Muscle of leg (tissue), 11 donors: ENCODE results near the gene CACNA1H. TPM values are rescaled to one million over a fixed set of nuclear protein-coding genes. Genes with fewer than 3 reads are reported as not detected.
A peak's percentile ranks its signal among the peaks of the same experiment; 100 is the strongest.

ENCODE experiments used
- DNase-seq: peaks from one replicate; pipeline ENCODE4 v3.0.0; 2013
- H3K27ac ChIP-seq: one replicate; pipeline ENCODE4 v1.5.1; 2013; ENCODE audit warnings: mild to moderate bottlenecking, low read length, control low read depth
- H3K27me3 ChIP-seq: one replicate; pipeline ENCODE4 v1.6.1; 2013; ENCODE audit warnings: low read length; ENCODE audit not compliant: control insufficient read depth, insufficient read depth
- H3K36me3 ChIP-seq: one replicate; pipeline ENCODE4 v1.6.1; 2013; ENCODE audit warnings: low read length; ENCODE audit not compliant: control insufficient read depth, insufficient read depth
- H3K4me1 ChIP-seq: one replicate; pipeline ENCODE4 v1.6.1; 2013; ENCODE audit warnings: low read length; ENCODE audit not compliant: control insufficient read depth, insufficient read depth
- H3K4me3 ChIP-seq: one replicate; pipeline ENCODE4 v1.5.1; 2013; ENCODE audit warnings: low read length, control low read depth
- H3K9me3 ChIP-seq: replicated peaks from 2 replicates; pipeline ENCODE4 v1.6.1; 2013; ENCODE audit warnings: low read depth, low read length; ENCODE audit not compliant: control insufficient read depth
- WGBS: methylation state at CpG from one replicate; pipeline ENCODE4 v1.1.5; 2013; ENCODE audit warnings: missing lambda C conversion rate; ENCODE audit not compliant: insufficient coverage; 5-methylcytosine and 5-hydroxymethylcytosine counted together
- polyA plus RNA-seq, 8 donors: library from polyadenylated mRNA; unstranded; fragments of 120-200 nt; gene quantifications; one replicate each; pipeline versions ENCODE4 v1.2.1 to v1.2.3, GENCODE V29; 2013; ENCODE audit warnings: inconsistent platforms in 1 of 8, low replicate concordance in 1 of 8; ENCODE audit not compliant: insufficient read length in 8 of 8, insufficient read depth in 1 of 8
- total RNA-seq: library from RNA; stranded (reverse); fragments of 120-200 nt; gene quantifications from one replicate; pipeline ENCODE4 v1.2.4, GENCODE V29; 2013

Gene CACNA1H
- total and polyA plus RNA-seq, 9 donors, result 20.7 to 56.0 (median 39.5) TPM

- Histone ChIP-seq H3K27me3 (peaks cover 3% of the 10 kb centered on the region), H3K4me1 (peaks cover 30% of the 10 kb centered on the region), H3K9me3 (no peaks in the 10 kb centered on the region), H3K36me3 (no peaks in the 10 kb centered on the region), H3K4me3 (no peak overlapping the region), H3K27ac (no peak overlapping the region)
- WGBS, result 74% methylated on average over 13 of the region's 14 CpGs
- no peak for DNase-seq
These were observed 21.0 kb downstream of the CACNA1H start for GRCh38 chr16:1173788-1174451.

- peaks cover 28% of the 10 kb centered on the region for H3K4me1 ChIP-seq
- 67% methylated on average over 31 of the region's 38 CpGs for WGBS
- H3K9me3 ChIP-seq, result no peaks in the 10 kb centered on the region
- H3K27ac ChIP-seq, result no peak overlapping the region
- H3K36me3 ChIP-seq, result no peaks in the 10 kb centered on the region
- H3K27me3 ChIP-seq, result peaks cover 3% of the 10 kb centered on the region
- no peak overlapping the region for H3K4me3 ChIP-seq
- DNase-seq, result no peak
These were observed 21.8 kb downstream of the CACNA1H start for GRCh38 chr16:1174477-1175357.

GRCh38 chr16:1175566-1176279 is 22.8 kb downstream of the CACNA1H start:
- Histone ChIP-seq H3K9me3 (no peaks in the 10 kb centered on the region), H3K27ac (no peak overlapping the region), H3K36me3 (no peaks in the 10 kb centered on the region), H3K27me3 (peaks cover 3% of the 10 kb centered on the region), H3K4me1 (peaks cover 27% of the 10 kb centered on the region), H3K4me3 (no peak overlapping the region)
- WGBS, result 84% methylated on average over 23 of the region's 29 CpGs
- DNase-seq, result no peak

- WGBS, result 71% methylated on average over 18 of the region's 24 CpGs
- H3K36me3 ChIP-seq, result no peaks in the 10 kb centered on the region
- H3K27ac ChIP-seq, result no peak overlapping the region
These were observed 23.5 kb downstream of the CACNA1H start for GRCh38 chr16:1176280-1176897.

GRCh38 chr16:1177053-1177452 is 24.1 kb downstream of the CACNA1H start:
- Histone ChIP-seq H3K36me3 (no peaks in the 10 kb centered on the region), H3K4me3 (no peak overlapping the region), H3K4me1 (peaks cover 40% of the 10 kb centered on the region), H3K27me3 (peaks cover 3% of the 10 kb centered on the region), H3K27ac (no peak overlapping the region), H3K9me3 (no peaks in the 10 kb centered on the region)
- WGBS, result 74% methylated on average over 19 of the region's 19 CpGs
- no peak for DNase-seq

More at GRCh38 chr16:1176280-1176897, 23.5 kb downstream of the CACNA1H start:
- Histone ChIP-seq H3K27me3 (peaks cover 3% of the 10 kb centered on the region), H3K4me3 (no peak overlapping the region), H3K4me1 (peaks cover 33% of the 10 kb centered on the region), H3K9me3 (no peaks in the 10 kb centered on the region)
- no peak for DNase-seq

GRCh38 chr16:1177750-1178149 is 24.8 kb downstream of the CACNA1H start:
- H3K4me3 ChIP-seq, result no peak overlapping the region
- H3K27me3 ChIP-seq, result peaks cover 3% of the 10 kb centered on the region
- H3K9me3 ChIP-seq, result no peaks in the 10 kb centered on the region
- H3K27ac ChIP-seq, result no peak overlapping the region
- DNase-seq, result no peak
- H3K36me3 ChIP-seq, result no peaks in the 10 kb centered on the region
- H3K4me1 ChIP-seq, result peaks cover 46% of the 10 kb centered on the region
- WGBS, result 57% methylated on average over 1 of the region's 13 CpGs

DNA sequence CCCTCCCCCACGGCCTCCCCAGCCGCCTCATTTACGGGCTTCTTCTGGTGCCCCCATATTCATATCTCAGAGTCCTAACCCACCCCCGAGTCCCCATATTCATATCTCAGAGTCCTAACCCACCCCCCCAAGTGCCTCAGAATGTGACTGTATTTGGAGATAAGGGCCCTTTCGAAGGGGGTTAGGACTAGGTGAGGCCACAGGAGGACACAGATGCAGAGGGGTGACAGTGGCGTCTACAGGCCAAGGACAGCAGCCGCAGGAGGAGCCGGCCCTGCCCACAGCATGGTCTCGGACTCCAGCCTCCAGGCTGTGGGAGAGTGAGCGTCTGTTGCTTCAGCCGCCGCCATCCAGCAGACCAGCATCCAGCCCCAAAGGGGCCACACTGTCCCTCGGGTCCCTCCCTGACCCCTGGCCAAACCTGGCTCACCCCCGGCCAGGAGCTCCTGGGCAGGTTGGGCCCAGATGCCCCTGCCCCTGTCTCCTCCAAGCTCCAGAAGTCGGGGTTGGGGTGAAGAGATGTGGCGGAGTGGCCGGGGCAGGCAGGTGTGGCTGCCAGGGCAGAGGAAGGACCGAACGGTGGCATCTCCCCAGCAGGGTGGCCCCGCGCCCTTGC is 25.5 kb downstream of the CACNA1H start:
- H3K27ac ChIP-seq, result no peak overlapping the region
- H3K27me3 ChIP-seq, result peaks cover 3% of the 10 kb centered on the region
- no peak for DNase-seq
- H3K4me1 ChIP-seq, result peaks cover 52% of the 10 kb centered on the region
- no peaks in the 10 kb centered on the region for H3K36me3 ChIP-seq
- H3K4me3 ChIP-seq, result no peak overlapping the region
- WGBS, result 82% methylated on average over 16 of the region's 21 CpGs
- H3K9me3 ChIP-seq, result no peaks in the 10 kb centered on the region

GRCh38 chr16:1180549-1181403 is 27.9 kb downstream of the CACNA1H start:
- peak; percentile 71 for DNase-seq
- Histone ChIP-seq H3K4me3 (no peak overlapping the region), H3K36me3 (no peaks in the 10 kb centered on the region), H3K27me3 (peaks cover 3% of the 10 kb centered on the region), H3K27ac (peak overlapping the region; percentile 82), H3K4me1 (peaks cover 62% of the 10 kb centered on the region), H3K9me3 (no peaks in the 10 kb centered on the region)
- WGBS, result 51% methylated on average over 31 of the region's 38 CpGs
